ENCODE data around the gene CBLB. TPM values are rescaled to one million over a fixed set of nuclear protein-coding genes. Genes with fewer than 3 reads are reported as not detected.

CBLB gene
- total and polyA plus RNA-seq, 4 donors, result 3.1 to 22.8 (median 9.8) TPM

DNA sequence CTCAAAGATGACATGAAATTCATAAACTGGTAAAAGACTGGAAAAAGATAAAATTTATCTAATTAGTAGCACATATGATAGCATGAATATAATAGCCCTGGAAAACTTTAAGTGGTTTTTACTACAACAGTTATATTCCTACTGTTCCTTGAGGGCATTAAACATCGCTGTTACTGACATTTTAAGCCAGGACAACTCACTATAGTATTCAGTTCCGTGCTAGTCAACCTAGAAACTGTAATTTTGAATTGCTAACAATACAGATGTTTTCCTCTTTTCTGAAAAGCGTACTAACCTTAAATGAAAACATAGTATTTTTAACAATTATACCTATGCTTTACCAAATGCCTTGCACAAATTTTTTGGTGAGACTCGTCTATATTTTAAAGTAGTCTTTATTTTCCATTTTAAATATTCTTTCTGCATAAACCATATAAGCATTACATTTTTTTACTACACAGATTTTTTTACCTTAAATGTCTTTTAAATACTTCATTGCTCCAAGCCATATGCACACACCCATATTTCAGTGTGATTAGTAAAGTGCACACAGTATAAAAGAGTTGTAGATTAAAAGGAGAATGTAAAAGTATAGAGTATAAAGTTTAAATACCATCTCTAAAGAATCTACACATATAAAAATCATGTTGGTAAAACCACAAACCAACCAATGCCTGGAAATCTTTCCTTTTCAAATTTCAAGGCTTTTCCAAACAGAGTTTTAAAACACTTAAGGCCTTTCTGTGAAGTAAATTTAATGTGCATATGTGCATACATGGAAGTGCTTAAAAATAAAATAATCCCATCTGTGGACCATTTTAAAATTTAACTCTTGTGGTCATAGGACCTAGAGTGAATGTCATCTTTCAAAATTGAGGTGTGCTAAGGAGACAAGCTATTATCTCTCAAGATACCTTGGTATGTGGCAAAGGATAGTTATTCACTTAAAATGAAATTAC lies 20.1 kb upstream of the CBLB start (continued):
- no peak for TF ChIP-seq YY1 (IDR thresholded peaks at IDR 0.05)
- TF ChIP-seq NR2F2 (IDR thresholded peaks at IDR 0.05), result no peak
- TF ChIP-seq GABPA (IDR thresholded peaks at IDR 0.05 in 1 of 2, conservative IDR thresholded peaks at IDR 0.05 in 1 of 2), result no peak
- no peak for TF ChIP-seq FOXA1 (IDR thresholded peaks at IDR 0.05)
- no peak for TF ChIP-seq JUND (IDR thresholded peaks at IDR 0.05)
- no peak for TF ChIP-seq RAD21 (IDR thresholded peaks at IDR 0.05)
- TF ChIP-seq EGR1 (IDR thresholded peaks at IDR 0.05; ENCODE audit: low read depth in 2 of 2), result no peak
- no peak for TF ChIP-seq TAF1 (conservative IDR thresholded peaks at IDR 0.05)
- TF ChIP-seq, protein P1, sequence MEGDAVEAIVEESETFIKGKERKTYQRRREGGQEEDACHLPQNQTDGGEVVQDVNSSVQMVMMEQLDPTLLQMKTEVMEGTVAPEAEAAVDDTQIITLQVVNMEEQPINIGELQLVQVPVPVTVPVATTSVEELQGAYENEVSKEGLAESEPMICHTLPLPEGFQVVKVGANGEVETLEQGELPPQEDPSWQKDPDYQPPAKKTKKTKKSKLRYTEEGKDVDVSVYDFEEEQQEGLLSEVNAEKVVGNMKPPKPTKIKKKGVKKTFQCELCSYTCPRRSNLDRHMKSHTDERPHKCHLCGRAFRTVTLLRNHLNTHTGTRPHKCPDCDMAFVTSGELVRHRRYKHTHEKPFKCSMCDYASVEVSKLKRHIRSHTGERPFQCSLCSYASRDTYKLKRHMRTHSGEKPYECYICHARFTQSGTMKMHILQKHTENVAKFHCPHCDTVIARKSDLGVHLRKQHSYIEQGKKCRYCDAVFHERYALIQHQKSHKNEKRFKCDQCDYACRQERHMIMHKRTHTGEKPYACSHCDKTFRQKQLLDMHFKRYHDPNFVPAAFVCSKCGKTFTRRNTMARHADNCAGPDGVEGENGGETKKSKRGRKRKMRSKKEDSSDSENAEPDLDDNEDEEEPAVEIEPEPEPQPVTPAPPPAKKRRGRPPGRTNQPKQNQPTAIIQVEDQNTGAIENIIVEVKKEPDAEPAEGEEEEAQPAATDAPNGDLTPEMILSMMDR (IDR thresholded peaks at IDR 0.05; ENCODE audit: low read depth, low read length, missing input control), result no peak

DNA sequence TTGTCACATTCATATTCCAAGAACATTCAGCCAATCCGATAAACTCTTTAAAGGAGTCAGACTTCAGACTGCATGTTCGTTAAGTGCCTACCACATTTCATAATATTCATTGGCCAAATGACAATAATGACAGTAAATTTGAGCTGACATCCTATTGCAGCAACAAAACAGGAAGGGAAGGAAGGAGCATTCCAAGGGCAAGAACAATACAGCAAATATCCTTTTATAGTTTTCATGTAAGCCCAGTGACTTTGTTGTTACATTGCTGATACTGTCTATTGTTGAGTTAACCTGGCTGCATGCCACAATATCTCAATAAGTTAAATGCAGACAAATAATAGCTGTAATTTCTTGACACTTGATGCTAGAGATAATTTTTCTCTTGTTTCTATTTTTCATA lies 16.4 kb upstream of the CBLB start:
- Histone ChIP-seq H3K27ac (ENCODE audit: low read depth in 1 of 2, low read length in 2 of 2) (no peak overlapping the region), H3K9me3 (ENCODE audit: control insufficient read depth in 4 of 4, low read length in 3 of 4) (no peaks in the 10 kb centered on the region), H3K9ac (ENCODE audit: low read depth in 1 of 2, low read length in 2 of 2) (no peak overlapping the region), H3K36me3 (ENCODE audit: control insufficient read depth in 4 of 4, insufficient read depth in 3 of 4, low read depth in 1 of 4, low read length in 3 of 4) (no peaks in the 10 kb centered on the region), H3K27me3 (ENCODE audit: control insufficient read depth in 4 of 4, insufficient read depth in 4 of 4, low read length in 3 of 4) (no peaks in the 10 kb centered on the region), H3K4me1 (ENCODE audit: control insufficient read depth in 4 of 4, insufficient read depth in 4 of 4, low read length in 3 of 4) (no peaks in the 10 kb centered on the region), H3K4me3 (ENCODE audit: low read depth in 1 of 3, low read length in 3 of 3) (no peak overlapping the region)
- no peak for DNase-seq (ENCODE audit: low spot score)
- TF ChIP-seq RAD21 (IDR thresholded peaks at IDR 0.05) (peak in 1 of 2 donors; percentile 5), SP1 (IDR thresholded peaks at IDR 0.05) (no peak)
- 67% methylated on average over 2 of the region's 2 CpGs for WGBS

DNA sequence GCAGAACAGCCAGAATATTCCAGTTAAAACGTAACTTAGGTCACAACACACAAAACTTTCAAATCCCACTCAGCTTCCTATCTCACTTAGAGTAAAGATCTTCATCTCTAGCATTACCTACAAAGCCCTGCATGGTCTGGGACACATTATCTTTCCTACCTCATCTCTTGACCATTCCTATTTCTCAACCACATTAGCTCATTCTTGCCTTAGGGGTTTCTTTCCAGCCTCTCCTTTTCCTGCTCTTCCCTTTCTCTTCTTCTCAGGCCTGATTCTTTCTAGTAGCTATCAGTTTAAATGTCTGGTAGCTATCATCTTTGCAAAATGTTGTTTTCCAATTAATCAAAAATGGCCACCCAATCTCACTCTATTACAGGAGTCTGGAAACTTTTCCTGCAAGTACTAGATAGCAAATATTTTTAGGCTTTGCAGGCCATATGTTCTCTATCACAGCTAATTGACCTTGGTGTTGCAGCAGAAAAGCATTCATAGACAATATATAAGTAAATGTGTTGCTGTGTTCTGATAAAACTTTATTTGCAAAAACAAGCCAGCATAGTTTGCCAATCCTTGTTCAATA lies 15.1 kb upstream of the CBLB start:
- H3K9ac ChIP-seq (ENCODE audit: low read depth in 1 of 2, low read length in 2 of 2), result no peak overlapping the region
- H3K4me1 ChIP-seq (ENCODE audit: control insufficient read depth in 4 of 4, insufficient read depth in 4 of 4, low read length in 3 of 4), result no peaks in the 10 kb centered on the region
- no peak overlapping the region for H3K4me3 ChIP-seq (ENCODE audit: low read depth in 1 of 3, low read length in 3 of 3)
- no peak overlapping the region for H3K27ac ChIP-seq (ENCODE audit: low read depth in 1 of 2, low read length in 2 of 2)
- DNase-seq (ENCODE audit: low spot score), result no peak
- TF ChIP-seq GABPA (IDR thresholded peaks at IDR 0.05 in 1 of 2, conservative IDR thresholded peaks at IDR 0.05 in 1 of 2) (no peak), HNF4G (IDR thresholded peaks at IDR 0.05) (no peak), RAD21 (IDR thresholded peaks at IDR 0.05) (no peak)
- H3K36me3 ChIP-seq (ENCODE audit: control insufficient read depth in 4 of 4, insufficient read depth in 3 of 4, low read depth in 1 of 4, low read length in 3 of 4), result no peaks in the 10 kb centered on the region
- H3K9me3 ChIP-seq (ENCODE audit: control insufficient read depth in 4 of 4, low read length in 3 of 4), result no peaks in the 10 kb centered on the region
- 87% methylated on average over 1 of the region's 1 CpG for WGBS
- H3K27me3 ChIP-seq (ENCODE audit: control insufficient read depth in 4 of 4, insufficient read depth in 4 of 4, low read length in 3 of 4), result no peaks in the 10 kb centered on the region

DNA sequence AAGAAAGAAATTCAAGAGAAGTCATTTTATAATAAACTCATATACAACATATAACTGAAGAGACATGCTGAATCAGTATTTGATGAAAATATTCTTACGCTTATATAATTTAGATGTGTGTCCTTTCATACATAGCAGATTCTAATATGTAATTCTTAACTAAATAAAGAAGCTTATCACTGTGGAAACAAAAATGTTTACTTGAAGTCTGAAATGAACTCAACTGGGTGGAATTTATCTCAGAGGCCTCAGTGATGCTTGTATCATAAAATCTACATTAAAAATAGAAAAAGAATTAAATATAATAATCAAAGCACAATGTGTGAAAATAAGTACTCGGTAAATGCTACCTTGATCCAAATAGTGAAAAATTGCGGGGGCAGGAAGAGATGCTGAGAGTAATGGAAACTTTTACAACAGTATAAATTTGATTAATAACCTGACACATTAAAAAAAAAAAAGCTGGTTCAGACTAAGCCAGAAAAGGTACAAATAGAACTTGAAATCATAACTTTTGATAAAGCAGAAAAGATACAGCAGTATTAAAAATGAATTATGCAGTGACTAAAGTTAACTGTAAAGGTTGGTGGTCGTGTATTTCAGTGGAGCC lies 12.0 kb upstream of the CBLB start:
- H3K4me3 ChIP-seq (ENCODE audit: low read depth in 1 of 3, low read length in 3 of 3), result no peak overlapping the region
- no peaks in the 10 kb centered on the region for H3K9me3 ChIP-seq (ENCODE audit: control insufficient read depth in 4 of 4, low read length in 3 of 4)
- H3K36me3 ChIP-seq (ENCODE audit: control insufficient read depth in 4 of 4, insufficient read depth in 3 of 4, low read depth in 1 of 4, low read length in 3 of 4), result no peaks in the 10 kb centered on the region
- H3K27ac ChIP-seq (ENCODE audit: low read depth in 1 of 2, low read length in 2 of 2), result no peak overlapping the region
- no peaks in the 10 kb centered on the region for H3K27me3 ChIP-seq (ENCODE audit: control insufficient read depth in 4 of 4, insufficient read depth in 4 of 4, low read length in 3 of 4)
- WGBS, result 93% methylated on average over 4 of the region's 4 CpGs
- DNase-seq (ENCODE audit: low spot score), result no peak
- no peak overlapping the region for H3K9ac ChIP-seq (ENCODE audit: low read depth in 1 of 2, low read length in 2 of 2)
- no peaks in the 10 kb centered on the region for H3K4me1 ChIP-seq (ENCODE audit: control insufficient read depth in 4 of 4, insufficient read depth in 4 of 4, low read length in 3 of 4)
- TF ChIP-seq, protein P2, sequence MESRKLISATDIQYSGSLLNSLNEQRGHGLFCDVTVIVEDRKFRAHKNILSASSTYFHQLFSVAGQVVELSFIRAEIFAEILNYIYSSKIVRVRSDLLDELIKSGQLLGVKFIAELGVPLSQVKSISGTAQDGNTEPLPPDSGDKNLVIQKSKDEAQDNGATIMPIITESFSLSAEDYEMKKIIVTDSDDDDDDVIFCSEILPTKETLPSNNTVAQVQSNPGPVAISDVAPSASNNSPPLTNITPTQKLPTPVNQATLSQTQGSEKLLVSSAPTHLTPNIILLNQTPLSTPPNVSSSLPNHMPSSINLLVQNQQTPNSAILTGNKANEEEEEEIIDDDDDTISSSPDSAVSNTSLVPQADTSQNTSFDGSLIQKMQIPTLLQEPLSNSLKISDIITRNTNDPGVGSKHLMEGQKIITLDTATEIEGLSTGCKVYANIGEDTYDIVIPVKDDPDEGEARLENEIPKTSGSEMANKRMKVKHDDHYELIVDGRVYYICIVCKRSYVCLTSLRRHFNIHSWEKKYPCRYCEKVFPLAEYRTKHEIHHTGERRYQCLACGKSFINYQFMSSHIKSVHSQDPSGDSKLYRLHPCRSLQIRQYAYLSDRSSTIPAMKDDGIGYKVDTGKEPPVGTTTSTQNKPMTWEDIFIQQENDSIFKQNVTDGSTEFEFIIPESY (IDR thresholded peaks at IDR 0.05), result no peak
- no peak for TF ChIP-seq SP1 (IDR thresholded peaks at IDR 0.05)
- TF ChIP-seq, protein P1 (IDR thresholded peaks at IDR 0.05; ENCODE audit: low read depth, low read length, missing input control), result no peak
- TF ChIP-seq RXRA (IDR thresholded peaks at IDR 0.05), result no peak
- TF ChIP-seq, protein P3, sequence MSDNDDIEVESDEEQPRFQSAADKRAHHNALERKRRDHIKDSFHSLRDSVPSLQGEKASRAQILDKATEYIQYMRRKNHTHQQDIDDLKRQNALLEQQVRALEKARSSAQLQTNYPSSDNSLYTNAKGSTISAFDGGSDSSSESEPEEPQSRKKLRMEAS (IDR thresholded peaks at IDR 0.05), result no peak
- no peak for TF ChIP-seq GABPA (IDR thresholded peaks at IDR 0.05 in 1 of 2, conservative IDR thresholded peaks at IDR 0.05 in 1 of 2)
- TF ChIP-seq JUND (IDR thresholded peaks at IDR 0.05), result no peak
